GM23338 (cell line): ENCODE results near the gene NSL1.

Experiments
- CREB1 ChIP-seq: fragments of 250-450 bp; sonication (Bioruptor Pico); IDR thresholded peaks from 2 replicates; pipeline ENCODE4 v1.5.0; 2020; ENCODE audit warnings: low read depth, mild to moderate bottlenecking, moderate library complexity
- EZH2 ChIP-seq: fragments of 200-600 bp; sonication (generic); IDR thresholded peaks from one replicate; pipeline ENCODE4 v1.8.0; 2017; ENCODE audit warnings: antibody characterized with exemption, mild to moderate bottlenecking, low read depth; ENCODE audit not compliant: unreplicated experiment
- EZH2phosphoT487 ChIP-seq: fragments of 200-600 bp; sonication (generic); IDR thresholded peaks from one replicate; pipeline ENCODE4 v1.8.1; 2018; ENCODE audit warnings: antibody characterized with exemption; ENCODE audit not compliant: unreplicated experiment
- JUNB ChIP-seq: IDR thresholded peaks from one replicate; pipeline ENCODE4 v1.6.1; 2016; ENCODE audit warnings: antibody characterized with exemption; ENCODE audit not compliant: unreplicated experiment
- NANOG ChIP-seq: IDR thresholded peaks from 2 replicates; pipeline ENCODE4 v1.6.1; 2016; ENCODE audit warnings: antibody characterized with exemption, borderline replicate concordance
- POLR2AphosphoS5 ChIP-seq: IDR thresholded peaks from 2 replicates; pipeline ENCODE4 v1.6.1; 2016; ENCODE audit warnings: antibody characterized with exemption, low read depth
- STAT1 ChIP-seq: IDR thresholded peaks from one replicate; pipeline ENCODE4 v1.6.1; 2016; ENCODE audit warnings: antibody characterized with exemption; ENCODE audit not compliant: unreplicated experiment
- ZNF331 ChIP-seq: fragments of 250-450 bp; sonication (Bioruptor Pico); IDR thresholded peaks from 2 replicates; pipeline ENCODE4 v1.5.0; 2020; ENCODE audit warnings: low read depth, mild to moderate bottlenecking, moderate library complexity
- TF ChIP-seq, protein P1 (sequence below), 2 experiments: fragments of 200-600 bp in 1 of 2; sonication (generic) in 1 of 2; conservative IDR thresholded peaks; 2 replicates each; pipeline versions ENCODE4 v1.5.1 to v1.6.1; 2016 to 2017; ENCODE audit warnings: antibody characterized with exemption in 2 of 2, low read depth in 2 of 2, mild to moderate bottlenecking in 2 of 2, moderate library complexity in 1 of 2
- TF ChIP-seq, protein P2 (sequence below): IDR thresholded peaks from one replicate; pipeline ENCODE4 v1.6.1; 2018; ENCODE audit warnings: antibody characterized with exemption; ENCODE audit not compliant: unreplicated experiment
- TF ChIP-seq, protein P3 (sequence below): IDR thresholded peaks from 2 replicates; pipeline ENCODE4 v1.6.1; 2016; ENCODE audit warnings: antibody characterized with exemption
- TF ChIP-seq, protein P4 (sequence below): fragments of 250-450 bp; sonication (Bioruptor Pico); IDR thresholded peaks from 2 replicates; pipeline ENCODE4 v1.5.0; 2020; ENCODE audit warnings: mild to moderate bottlenecking, moderate library complexity

GRCh38 chr1:212825798-212826452 lies 34.3 kb upstream of the NSL1 start:
- TF ChIP-seq, protein P1, sequence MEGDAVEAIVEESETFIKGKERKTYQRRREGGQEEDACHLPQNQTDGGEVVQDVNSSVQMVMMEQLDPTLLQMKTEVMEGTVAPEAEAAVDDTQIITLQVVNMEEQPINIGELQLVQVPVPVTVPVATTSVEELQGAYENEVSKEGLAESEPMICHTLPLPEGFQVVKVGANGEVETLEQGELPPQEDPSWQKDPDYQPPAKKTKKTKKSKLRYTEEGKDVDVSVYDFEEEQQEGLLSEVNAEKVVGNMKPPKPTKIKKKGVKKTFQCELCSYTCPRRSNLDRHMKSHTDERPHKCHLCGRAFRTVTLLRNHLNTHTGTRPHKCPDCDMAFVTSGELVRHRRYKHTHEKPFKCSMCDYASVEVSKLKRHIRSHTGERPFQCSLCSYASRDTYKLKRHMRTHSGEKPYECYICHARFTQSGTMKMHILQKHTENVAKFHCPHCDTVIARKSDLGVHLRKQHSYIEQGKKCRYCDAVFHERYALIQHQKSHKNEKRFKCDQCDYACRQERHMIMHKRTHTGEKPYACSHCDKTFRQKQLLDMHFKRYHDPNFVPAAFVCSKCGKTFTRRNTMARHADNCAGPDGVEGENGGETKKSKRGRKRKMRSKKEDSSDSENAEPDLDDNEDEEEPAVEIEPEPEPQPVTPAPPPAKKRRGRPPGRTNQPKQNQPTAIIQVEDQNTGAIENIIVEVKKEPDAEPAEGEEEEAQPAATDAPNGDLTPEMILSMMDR (conservative IDR thresholded peaks at IDR 0.05; ENCODE audit: low read depth in 2 of 2) = no peak
- no peak for TF ChIP-seq EZH2
- TF ChIP-seq POLR2AphosphoS5 = no peak
- no peak for TF ChIP-seq CREB1
- no peak for TF ChIP-seq JUNB
- TF ChIP-seq, protein P2, sequence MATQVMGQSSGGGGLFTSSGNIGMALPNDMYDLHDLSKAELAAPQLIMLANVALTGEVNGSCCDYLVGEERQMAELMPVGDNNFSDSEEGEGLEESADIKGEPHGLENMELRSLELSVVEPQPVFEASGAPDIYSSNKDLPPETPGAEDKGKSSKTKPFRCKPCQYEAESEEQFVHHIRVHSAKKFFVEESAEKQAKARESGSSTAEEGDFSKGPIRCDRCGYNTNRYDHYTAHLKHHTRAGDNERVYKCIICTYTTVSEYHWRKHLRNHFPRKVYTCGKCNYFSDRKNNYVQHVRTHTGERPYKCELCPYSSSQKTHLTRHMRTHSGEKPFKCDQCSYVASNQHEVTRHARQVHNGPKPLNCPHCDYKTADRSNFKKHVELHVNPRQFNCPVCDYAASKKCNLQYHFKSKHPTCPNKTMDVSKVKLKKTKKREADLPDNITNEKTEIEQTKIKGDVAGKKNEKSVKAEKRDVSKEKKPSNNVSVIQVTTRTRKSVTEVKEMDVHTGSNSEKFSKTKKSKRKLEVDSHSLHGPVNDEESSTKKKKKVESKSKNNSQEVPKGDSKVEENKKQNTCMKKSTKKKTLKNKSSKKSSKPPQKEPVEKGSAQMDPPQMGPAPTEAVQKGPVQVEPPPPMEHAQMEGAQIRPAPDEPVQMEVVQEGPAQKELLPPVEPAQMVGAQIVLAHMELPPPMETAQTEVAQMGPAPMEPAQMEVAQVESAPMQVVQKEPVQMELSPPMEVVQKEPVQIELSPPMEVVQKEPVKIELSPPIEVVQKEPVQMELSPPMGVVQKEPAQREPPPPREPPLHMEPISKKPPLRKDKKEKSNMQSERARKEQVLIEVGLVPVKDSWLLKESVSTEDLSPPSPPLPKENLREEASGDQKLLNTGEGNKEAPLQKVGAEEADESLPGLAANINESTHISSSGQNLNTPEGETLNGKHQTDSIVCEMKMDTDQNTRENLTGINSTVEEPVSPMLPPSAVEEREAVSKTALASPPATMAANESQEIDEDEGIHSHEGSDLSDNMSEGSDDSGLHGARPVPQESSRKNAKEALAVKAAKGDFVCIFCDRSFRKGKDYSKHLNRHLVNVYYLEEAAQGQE = no peak
- no peak for TF ChIP-seq EZH2phosphoT487
- no peak for TF ChIP-seq NANOG
- TF ChIP-seq, protein P3, sequence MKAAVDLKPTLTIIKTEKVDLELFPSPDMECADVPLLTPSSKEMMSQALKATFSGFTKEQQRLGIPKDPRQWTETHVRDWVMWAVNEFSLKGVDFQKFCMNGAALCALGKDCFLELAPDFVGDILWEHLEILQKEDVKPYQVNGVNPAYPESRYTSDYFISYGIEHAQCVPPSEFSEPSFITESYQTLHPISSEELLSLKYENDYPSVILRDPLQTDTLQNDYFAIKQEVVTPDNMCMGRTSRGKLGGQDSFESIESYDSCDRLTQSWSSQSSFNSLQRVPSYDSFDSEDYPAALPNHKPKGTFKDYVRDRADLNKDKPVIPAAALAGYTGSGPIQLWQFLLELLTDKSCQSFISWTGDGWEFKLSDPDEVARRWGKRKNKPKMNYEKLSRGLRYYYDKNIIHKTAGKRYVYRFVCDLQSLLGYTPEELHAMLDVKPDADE = no peak
- TF ChIP-seq ZNF331 = no peak
- TF ChIP-seq, protein P4, sequence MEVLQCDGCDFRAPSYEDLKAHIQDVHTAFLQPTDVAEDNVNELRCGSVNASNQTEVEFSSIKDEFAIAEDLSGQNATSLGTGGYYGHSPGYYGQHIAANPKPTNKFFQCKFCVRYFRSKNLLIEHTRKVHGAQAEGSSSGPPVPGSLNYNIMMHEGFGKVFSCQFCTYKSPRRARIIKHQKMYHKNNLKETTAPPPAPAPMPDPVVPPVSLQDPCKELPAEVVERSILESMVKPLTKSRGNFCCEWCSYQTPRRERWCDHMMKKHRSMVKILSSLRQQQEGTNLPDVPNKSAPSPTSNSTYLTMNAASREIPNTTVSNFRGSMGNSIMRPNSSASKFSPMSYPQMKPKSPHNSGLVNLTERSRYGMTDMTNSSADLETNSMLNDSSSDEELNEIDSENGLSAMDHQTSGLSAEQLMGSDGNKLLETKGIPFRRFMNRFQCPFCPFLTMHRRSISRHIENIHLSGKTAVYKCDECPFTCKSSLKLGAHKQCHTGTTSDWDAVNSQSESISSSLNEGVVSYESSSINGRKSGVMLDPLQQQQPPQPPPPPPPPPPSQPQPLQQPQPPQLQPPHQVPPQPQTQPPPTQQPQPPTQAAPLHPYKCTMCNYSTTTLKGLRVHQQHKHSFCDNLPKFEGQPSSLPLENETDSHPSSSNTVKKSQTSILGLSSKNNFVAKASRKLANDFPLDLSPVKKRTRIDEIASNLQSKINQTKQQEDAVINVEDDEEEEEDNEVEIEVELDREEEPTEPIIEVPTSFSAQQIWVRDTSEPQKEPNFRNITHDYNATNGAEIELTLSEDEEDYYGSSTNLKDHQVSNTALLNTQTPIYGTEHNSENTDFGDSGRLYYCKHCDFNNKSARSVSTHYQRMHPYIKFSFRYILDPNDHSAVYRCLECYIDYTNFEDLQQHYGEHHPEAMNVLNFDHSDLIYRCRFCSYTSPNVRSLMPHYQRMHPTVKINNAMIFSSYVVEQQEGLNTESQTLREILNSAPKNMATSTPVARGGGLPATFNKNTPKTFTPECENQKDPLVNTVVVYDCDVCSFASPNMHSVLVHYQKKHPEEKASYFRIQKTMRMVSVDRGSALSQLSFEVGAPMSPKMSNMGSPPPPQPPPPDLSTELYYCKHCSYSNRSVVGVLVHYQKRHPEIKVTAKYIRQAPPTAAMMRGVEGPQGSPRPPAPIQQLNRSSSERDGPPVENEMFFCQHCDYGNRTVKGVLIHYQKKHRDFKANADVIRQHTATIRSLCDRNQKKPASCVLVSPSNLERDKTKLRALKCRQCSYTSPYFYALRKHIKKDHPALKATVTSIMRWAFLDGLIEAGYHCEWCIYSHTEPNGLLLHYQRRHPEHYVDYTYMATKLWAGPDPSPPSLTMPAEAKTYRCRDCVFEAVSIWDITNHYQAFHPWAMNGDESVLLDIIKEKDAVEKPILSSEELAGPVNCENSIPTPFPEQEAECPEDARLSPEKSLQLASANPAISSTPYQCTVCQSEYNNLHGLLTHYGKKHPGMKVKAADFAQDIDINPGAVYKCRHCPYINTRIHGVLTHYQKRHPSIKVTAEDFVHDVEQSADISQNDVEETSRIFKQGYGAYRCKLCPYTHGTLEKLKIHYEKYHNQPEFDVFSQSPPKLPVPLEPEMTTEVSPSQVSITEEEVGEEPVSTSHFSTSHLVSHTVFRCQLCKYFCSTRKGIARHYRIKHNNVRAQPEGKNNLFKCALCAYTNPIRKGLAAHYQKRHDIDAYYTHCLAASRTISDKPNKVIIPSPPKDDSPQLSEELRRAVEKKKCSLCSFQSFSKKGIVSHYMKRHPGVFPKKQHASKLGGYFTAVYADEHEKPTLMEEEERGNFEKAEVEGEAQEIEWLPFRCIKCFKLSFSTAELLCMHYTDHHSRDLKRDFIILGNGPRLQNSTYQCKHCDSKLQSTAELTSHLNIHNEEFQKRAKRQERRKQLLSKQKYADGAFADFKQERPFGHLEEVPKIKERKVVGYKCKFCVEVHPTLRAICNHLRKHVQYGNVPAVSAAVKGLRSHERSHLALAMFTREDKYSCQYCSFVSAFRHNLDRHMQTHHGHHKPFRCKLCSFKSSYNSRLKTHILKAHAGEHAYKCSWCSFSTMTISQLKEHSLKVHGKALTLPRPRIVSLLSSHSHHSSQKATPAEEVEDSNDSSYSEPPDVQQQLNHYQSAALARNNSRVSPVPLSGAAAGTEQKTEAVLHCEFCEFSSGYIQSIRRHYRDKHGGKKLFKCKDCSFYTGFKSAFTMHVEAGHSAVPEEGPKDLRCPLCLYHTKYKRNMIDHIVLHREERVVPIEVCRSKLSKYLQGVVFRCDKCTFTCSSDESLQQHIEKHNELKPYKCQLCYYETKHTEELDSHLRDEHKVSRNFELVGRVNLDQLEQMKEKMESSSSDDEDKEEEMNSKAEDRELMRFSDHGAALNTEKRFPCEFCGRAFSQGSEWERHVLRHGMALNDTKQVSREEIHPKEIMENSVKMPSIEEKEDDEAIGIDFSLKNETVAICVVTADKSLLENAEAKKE (CRISPR knock-in tag) = no peak
- TF ChIP-seq STAT1 = no peak
